Chondrocyte (in vitro differentiated cells): ENCODE measurements around the gene LRBA. TPM values are rescaled to one million over a fixed set of nuclear protein-coding genes. Genes with fewer than 3 reads are reported as not detected.

Source experiments
- DNase-seq: peaks from one replicate; pipeline ENCODE4 v3.0.0; 2021; ENCODE audit warnings: mixed read lengths, low spot score
- H3K27ac Mint-ChIP-seq: one replicate; pipeline ENCODE4 v1.8.0; 2021; ENCODE audit warnings: mild to moderate bottlenecking, moderate library complexity, mixed read lengths; ENCODE audit not compliant: unreplicated experiment
- H3K27me3 Mint-ChIP-seq: 2 replicates; pipeline ENCODE4 v1.8.0; 2021; ENCODE audit warnings: low read depth, mixed read lengths
- H3K36me3 Mint-ChIP-seq: 2 replicates; pipeline ENCODE4 v1.8.0; 2021; ENCODE audit warnings: low read depth, mixed read lengths
- H3K4me1 Mint-ChIP-seq: 2 replicates; pipeline ENCODE4 v1.8.0; 2021; ENCODE audit warnings: low read depth, mild to moderate bottlenecking, mixed read lengths
- H3K4me3 Mint-ChIP-seq: one replicate; pipeline ENCODE4 v1.8.0; 2021; ENCODE audit warnings: mild to moderate bottlenecking, moderate library complexity, mixed read lengths; ENCODE audit not compliant: unreplicated experiment
- H3K9me3 Mint-ChIP-seq: 2 replicates; pipeline ENCODE4 v1.8.0; 2021; ENCODE audit warnings: low read depth, mixed read lengths
- total RNA-seq: library from RNA; stranded (reverse); gene quantifications from 3 replicates; pipeline ENCODE4 v1.2.1, GENCODE V29; 2021
- TF ChIP-seq, protein P1 (sequence below): fragments of 200-600 bp; sonication (generic); IDR thresholded peaks from 2 replicates; pipeline ENCODE4 v1.5.0; 2021; ENCODE audit warnings: antibody characterized with exemption, mild to moderate bottlenecking, moderate library complexity

LRBA gene
- total RNA-seq, 1 donor from 2014 or later, result 19.7 TPM

DNA sequence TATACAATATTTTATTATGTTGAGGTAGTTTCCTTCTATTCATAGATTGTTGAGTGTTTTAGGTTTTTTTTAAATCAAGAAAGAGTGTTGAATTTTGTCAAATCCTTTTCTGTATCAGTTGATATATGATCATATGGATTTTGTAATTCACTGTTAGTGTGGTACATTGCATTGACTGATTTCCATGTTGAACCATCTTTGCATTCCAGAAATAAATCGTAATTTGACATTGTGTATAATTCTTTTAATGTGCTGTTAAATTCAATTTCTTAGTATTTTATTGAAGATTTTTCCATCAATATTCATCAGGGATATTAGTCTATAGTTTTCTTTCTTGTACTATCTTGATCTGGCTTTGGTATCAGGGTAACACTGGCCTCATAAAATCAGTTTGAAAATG, 103.8 kb downstream of the LRBA start:
- H3K36me3 Mint-ChIP-seq, result peaks cover 37% of the 10 kb centered on the region
- H3K27ac Mint-ChIP-seq, result no peak overlapping the region
- DNase-seq, result no peak
- no peaks in the 10 kb centered on the region for H3K4me1 Mint-ChIP-seq
- no peak overlapping the region for H3K4me3 Mint-ChIP-seq
- H3K9me3 Mint-ChIP-seq, result peaks cover 19% of the 10 kb centered on the region
- TF ChIP-seq, protein P1, sequence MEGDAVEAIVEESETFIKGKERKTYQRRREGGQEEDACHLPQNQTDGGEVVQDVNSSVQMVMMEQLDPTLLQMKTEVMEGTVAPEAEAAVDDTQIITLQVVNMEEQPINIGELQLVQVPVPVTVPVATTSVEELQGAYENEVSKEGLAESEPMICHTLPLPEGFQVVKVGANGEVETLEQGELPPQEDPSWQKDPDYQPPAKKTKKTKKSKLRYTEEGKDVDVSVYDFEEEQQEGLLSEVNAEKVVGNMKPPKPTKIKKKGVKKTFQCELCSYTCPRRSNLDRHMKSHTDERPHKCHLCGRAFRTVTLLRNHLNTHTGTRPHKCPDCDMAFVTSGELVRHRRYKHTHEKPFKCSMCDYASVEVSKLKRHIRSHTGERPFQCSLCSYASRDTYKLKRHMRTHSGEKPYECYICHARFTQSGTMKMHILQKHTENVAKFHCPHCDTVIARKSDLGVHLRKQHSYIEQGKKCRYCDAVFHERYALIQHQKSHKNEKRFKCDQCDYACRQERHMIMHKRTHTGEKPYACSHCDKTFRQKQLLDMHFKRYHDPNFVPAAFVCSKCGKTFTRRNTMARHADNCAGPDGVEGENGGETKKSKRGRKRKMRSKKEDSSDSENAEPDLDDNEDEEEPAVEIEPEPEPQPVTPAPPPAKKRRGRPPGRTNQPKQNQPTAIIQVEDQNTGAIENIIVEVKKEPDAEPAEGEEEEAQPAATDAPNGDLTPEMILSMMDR, result no peak
- no peaks in the 10 kb centered on the region for H3K27me3 Mint-ChIP-seq

DNA sequence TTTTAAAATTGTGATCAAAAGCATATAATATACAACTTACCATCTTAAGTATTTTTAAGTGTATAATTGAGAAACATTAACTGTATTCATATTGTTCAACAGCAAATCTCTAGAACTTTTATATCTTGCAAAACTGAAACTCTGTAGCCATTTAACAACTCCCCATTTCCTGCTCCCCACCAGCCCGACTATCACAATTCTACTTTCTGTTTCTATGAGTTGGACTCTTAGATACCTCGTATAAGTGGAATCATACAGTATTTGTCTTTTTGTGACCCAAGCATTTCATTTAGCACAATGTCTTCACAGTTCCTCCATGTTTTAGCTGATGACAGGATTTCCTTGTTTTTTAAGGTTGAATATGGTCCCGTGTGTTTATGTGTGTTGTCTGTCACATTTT, 106.0 kb downstream of the LRBA start:
- TF ChIP-seq, protein P1, result no peak
- Mint-ChIP-seq H3K27me3 (no peaks in the 10 kb centered on the region), H3K4me3 (no peak overlapping the region), H3K4me1 (no peaks in the 10 kb centered on the region), H3K36me3 (peaks cover 39% of the 10 kb centered on the region), H3K9me3 (peaks cover 19% of the 10 kb centered on the region), H3K27ac (no peak overlapping the region)
- DNase-seq, result no peak

DNA sequence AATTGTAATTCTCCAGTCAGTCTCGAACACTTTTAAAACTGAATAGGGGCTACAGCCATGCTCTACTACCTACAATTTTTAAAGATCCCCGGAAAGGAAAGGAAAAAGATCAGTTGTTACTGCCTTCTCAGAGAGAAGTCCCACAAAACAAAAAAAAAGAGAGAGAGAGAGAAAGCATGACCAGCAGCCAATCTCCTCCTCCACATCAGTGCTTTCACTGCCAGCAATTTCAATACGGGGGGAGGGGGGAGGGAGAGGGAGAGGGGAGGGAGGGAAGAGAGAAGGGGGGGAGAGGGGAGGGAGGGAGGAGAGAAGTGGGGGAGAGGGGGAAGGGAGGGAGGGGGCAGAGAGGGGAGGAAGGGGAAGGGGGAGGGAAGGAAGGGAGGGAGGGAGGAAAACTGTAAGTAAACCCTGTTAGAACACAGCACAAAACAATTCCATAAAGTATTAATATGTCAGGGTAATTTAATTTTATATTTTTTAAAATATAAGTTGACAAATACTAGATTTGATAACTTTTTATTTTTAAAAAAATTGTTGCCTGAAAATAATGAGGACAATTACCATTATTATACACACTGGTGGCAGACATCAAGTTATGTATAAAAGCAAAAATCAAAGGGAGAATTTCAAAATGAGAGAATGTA, 108.0 kb downstream of the LRBA start:
- DNase-seq, result no peak
- no peak overlapping the region for H3K4me3 Mint-ChIP-seq
- TF ChIP-seq, protein P1, result no peak
- no peaks in the 10 kb centered on the region for H3K4me1 Mint-ChIP-seq
- H3K36me3 Mint-ChIP-seq, result peaks cover 27% of the 10 kb centered on the region
- H3K27me3 Mint-ChIP-seq, result no peaks in the 10 kb centered on the region
- peaks cover 14% of the 10 kb centered on the region for H3K9me3 Mint-ChIP-seq
- H3K27ac Mint-ChIP-seq, result no peak overlapping the region

DNA sequence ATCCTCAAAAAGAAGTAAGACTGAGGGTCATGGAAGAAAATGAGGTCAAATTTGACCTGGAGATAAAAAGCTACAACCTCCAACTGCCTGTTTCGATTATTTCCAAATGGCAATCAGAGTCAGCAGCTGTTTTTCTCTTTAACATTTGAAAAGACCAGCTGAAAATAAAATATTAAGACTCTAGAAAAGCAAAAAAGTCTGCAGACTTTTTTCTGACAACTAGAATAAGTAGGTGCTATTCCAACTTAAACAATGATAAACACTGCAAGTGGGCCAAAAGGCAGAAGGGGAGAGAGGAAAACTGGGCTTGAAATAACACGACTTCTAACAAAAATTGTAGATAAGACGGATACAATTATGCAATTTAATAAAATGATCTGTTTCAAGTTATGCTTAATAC, 110.4 kb downstream of the LRBA start:
- Mint-ChIP-seq H3K27ac (no peak overlapping the region), H3K4me1 (no peaks in the 10 kb centered on the region), H3K4me3 (no peak overlapping the region), H3K27me3 (no peaks in the 10 kb centered on the region), H3K36me3 (peaks cover 11% of the 10 kb centered on the region), H3K9me3 (no peaks in the 10 kb centered on the region)
- TF ChIP-seq, protein P1, result no peak
- no peak for DNase-seq

DNA sequence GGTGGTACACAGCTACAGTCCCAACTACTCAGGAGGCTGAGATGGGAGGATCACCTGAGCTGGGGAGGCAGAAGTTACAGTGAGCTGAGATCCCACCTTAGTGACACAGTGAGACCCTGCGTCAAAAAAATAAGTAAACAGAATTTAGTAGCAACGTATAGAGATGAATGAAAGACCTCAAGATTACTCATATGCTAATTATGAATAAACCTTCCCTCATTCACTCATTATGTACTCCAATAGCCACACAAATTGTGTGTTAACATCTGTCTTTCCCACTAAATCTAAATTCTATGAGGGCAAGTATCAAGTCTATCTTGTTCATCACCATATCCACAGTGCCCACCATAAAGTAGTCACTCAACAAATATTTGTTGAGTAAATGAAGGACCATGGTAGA, 111.5 kb downstream of the LRBA start:
- peaks cover 9% of the 10 kb centered on the region for H3K36me3 Mint-ChIP-seq
- H3K4me1 Mint-ChIP-seq, result no peaks in the 10 kb centered on the region
- H3K27ac Mint-ChIP-seq, result no peak overlapping the region
- H3K4me3 Mint-ChIP-seq, result no peak overlapping the region
- no peak for DNase-seq
- no peaks in the 10 kb centered on the region for H3K9me3 Mint-ChIP-seq
- TF ChIP-seq, protein P1, result no peak
- no peaks in the 10 kb centered on the region for H3K27me3 Mint-ChIP-seq
